Measurements from ENCODE around the gene DPT. TPM values are rescaled to one million over a fixed set of nuclear protein-coding genes. Genes with fewer than 3 reads are reported as not detected.

Gene DPT
- total and polyA plus RNA-seq, 10 of the 15 experiments (the other 5 are each of a cell fraction or from before 2014, with no cell fraction given) = 0.05 to 0.10 TPM; not detected in 8

DNA sequence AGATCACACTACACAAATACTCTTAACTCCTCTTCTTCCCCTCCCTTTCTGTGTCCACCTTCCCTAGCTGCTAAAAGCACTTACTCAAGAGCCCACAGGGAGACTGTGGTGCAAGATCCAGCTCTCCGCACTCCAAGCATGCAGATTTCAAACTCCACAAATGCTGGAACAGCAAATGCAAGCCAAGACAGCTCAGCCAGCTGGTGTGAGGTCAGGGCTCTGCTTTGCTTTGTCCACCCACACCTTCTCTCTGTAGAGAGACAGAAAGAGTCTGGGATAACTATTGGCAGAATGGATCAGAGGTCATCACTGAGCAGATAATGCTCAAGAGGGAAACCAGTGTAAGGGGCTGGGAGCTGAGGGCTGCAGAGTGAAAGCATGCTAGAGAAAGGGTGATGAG is 45.2 kb upstream of the DPT start:
- peaks cover 0 to 1% of the 10 kb centered on the region in 2 experiments; a peak in 1 of 4 replicates for H3K27me3 ChIP-seq (replicated peaks in 1 of 2; ENCODE audit: control insufficient read depth in 2 of 2, insufficient read depth in 2 of 2, low read length in 1 of 2)
- no peaks in the 10 kb centered on the region for H3K36me3 ChIP-seq (ENCODE audit: control insufficient read depth in 2 of 2, insufficient read depth in 2 of 2, low read length in 1 of 2)
- ChIA-PET POLR2A (no interaction called here), RAD21 (ENCODE audit: unreplicated experiment) (no interaction called here), SMC1A (ENCODE audit: uncharacterized antibody, unreplicated experiment) (interaction anchor here (0.6 to 2.4 kb wide), 7 partner anchors 9 to 401 kb away, joined by 3 to 12 read pairs (median 4); no protein-coding TSS in a partner anchor), CTCF (interaction anchor here (0.7 to 1.8 kb wide), 2 partner anchors 10 to 137 kb away, joined by 3 to 10 read pairs; no protein-coding TSS in a partner anchor)
- 90% methylated on average over 1 of the region's 1 CpG for WGBS (ENCODE audit: insufficient coverage, insufficient replicate concordance, low lambda C conversion rate, missing lambda C conversion rate)
- intact Hi-C loops (cut with micrococcal nuclease; ENCODE audit: unreplicated experiment) (no loop called here), in situ Hi-C loops (cut with MboI) (no loop called here)
- H3K27ac ChIP-seq (ENCODE audit: control insufficient read depth, insufficient read depth) = no peak overlapping the region
- no peak overlapping the region for H3K4me2 ChIP-seq (ENCODE audit: control insufficient read depth, insufficient read depth)
- no peak overlapping the region for H3K9ac ChIP-seq (ENCODE audit: control insufficient read depth, insufficient read depth, low read length)
- H4K20me1 ChIP-seq (ENCODE audit: control insufficient read depth, insufficient read depth) = no peaks in the 10 kb centered on the region
- ATAC-seq = no peak
- H3K4me1 ChIP-seq (ENCODE audit: control insufficient read depth, insufficient read depth, low read length) = no peaks in the 10 kb centered on the region
- H3K4me3 ChIP-seq = no peak overlapping the region
- FAIRE-seq = no peak
- TF ChIP-seq SUPT20H (IDR thresholded peaks at IDR 0.05; ENCODE audit: borderline replicate concordance, control insufficient read depth, low read depth, low read length) (no peak), RB1 (IDR thresholded peaks at IDR 0.05; ENCODE audit: borderline replicate concordance) (no peak), JUNB (IDR thresholded peaks at IDR 0.05) (no peak), HDAC2 (IDR thresholded peaks at IDR 0.05) (no peak), YY1 (IDR thresholded peaks at IDR 0.05; ENCODE audit: low read depth, low read length) (no peak), SIN3A (IDR thresholded peaks at IDR 0.05; ENCODE audit: low read depth, low read length) (no peak), RCOR1 (conservative IDR thresholded peaks at IDR 0.05; ENCODE audit: low read depth, low read length) (no peak), MTA2 (IDR thresholded peaks at IDR 0.05; ENCODE audit: low read depth) (no peak)
- TF ChIP-seq, protein P1, sequence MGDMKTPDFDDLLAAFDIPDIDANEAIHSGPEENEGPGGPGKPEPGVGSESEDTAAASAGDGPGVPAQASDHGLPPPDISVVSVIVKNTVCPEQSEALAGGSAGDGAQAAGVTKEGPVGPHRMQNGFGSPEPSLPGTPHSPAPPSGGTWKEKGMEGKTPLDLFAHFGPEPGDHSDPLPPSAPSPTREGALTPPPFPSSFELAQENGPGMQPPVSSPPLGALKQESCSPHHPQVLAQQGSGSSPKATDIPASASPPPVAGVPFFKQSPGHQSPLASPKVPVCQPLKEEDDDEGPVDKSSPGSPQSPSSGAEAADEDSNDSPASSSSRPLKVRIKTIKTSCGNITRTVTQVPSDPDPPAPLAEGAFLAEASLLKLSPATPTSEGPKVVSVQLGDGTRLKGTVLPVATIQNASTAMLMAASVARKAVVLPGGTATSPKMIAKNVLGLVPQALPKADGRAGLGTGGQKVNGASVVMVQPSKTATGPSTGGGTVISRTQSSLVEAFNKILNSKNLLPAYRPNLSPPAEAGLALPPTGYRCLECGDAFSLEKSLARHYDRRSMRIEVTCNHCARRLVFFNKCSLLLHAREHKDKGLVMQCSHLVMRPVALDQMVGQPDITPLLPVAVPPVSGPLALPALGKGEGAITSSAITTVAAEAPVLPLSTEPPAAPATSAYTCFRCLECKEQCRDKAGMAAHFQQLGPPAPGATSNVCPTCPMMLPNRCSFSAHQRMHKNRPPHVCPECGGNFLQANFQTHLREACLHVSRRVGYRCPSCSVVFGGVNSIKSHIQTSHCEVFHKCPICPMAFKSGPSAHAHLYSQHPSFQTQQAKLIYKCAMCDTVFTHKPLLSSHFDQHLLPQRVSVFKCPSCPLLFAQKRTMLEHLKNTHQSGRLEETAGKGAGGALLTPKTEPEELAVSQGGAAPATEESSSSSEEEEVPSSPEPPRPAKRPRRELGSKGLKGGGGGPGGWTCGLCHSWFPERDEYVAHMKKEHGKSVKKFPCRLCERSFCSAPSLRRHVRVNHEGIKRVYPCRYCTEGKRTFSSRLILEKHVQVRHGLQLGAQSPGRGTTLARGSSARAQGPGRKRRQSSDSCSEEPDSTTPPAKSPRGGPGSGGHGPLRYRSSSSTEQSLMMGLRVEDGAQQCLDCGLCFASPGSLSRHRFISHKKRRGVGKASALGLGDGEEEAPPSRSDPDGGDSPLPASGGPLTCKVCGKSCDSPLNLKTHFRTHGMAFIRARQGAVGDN (IDR thresholded peaks at IDR 0.05) = no peak
- TF ChIP-seq, protein P2, sequence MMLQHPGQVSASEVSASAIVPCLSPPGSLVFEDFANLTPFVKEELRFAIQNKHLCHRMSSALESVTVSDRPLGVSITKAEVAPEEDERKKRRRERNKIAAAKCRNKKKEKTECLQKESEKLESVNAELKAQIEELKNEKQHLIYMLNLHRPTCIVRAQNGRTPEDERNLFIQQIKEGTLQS (IDR thresholded peaks at IDR 0.05; ENCODE audit: borderline replicate concordance, extremely low read depth, low read depth, low read length) = no peak
- no peak for DNase-seq (ENCODE audit: low read depth, low spot score)
- H3K9me3 ChIP-seq (replicated peaks; ENCODE audit: control insufficient read depth, insufficient read depth, low read length) = no peaks in the 10 kb centered on the region
- no peaks in the 10 kb centered on the region for H3K79me2 ChIP-seq (ENCODE audit: control insufficient read depth, insufficient read depth, low read length)
- H2AFZ ChIP-seq (ENCODE audit: control insufficient read depth, low read depth, low read length) = no peak overlapping the region
- BruUV-seq (replicated peaks) = no TSS peak
